OCI-LY3 (cell line): ENCODE data around the gene CAMTA1.

ENCODE experiments used
- EZH2phosphoT487 ChIP-seq: fragments of 200-600 bp; shearing (Covaris generic); IDR thresholded peaks from 2 replicates; pipeline ENCODE4 v1.6.1; 2018; ENCODE audit warnings: antibody characterized with exemption, mixed run types, low read depth
- TF ChIP-seq, protein P1 (sequence below): fragments of 200-600, 300-600 bp; sonication (generic); IDR thresholded peaks from 2 replicates; pipeline ENCODE4 v1.5.1; 2014; ENCODE audit warnings: antibody characterized with exemption, low read length, low read depth

GRCh38 chr1:6957341-6957740 lies 172.1 kb downstream of the CAMTA1 start:
- TF ChIP-seq, protein P1, sequence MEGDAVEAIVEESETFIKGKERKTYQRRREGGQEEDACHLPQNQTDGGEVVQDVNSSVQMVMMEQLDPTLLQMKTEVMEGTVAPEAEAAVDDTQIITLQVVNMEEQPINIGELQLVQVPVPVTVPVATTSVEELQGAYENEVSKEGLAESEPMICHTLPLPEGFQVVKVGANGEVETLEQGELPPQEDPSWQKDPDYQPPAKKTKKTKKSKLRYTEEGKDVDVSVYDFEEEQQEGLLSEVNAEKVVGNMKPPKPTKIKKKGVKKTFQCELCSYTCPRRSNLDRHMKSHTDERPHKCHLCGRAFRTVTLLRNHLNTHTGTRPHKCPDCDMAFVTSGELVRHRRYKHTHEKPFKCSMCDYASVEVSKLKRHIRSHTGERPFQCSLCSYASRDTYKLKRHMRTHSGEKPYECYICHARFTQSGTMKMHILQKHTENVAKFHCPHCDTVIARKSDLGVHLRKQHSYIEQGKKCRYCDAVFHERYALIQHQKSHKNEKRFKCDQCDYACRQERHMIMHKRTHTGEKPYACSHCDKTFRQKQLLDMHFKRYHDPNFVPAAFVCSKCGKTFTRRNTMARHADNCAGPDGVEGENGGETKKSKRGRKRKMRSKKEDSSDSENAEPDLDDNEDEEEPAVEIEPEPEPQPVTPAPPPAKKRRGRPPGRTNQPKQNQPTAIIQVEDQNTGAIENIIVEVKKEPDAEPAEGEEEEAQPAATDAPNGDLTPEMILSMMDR, result no peak
- TF ChIP-seq EZH2phosphoT487, result no peak
